GM12865 (cell line): ENCODE data around the gene COMMD7.

ENCODE experiments used
- DNase-seq: peaks from one replicate; pipeline ENCODE4 v3.0.0; 2010; ENCODE audit warnings: low read depth
- H3K4me3 ChIP-seq: 2 replicates; pipeline ENCODE4 v1.5.1; 2011; ENCODE audit warnings: mild to moderate bottlenecking, low read depth, low read length, control low read depth
- CTCF ChIP-seq: IDR thresholded peaks from 2 replicates; pipeline ENCODE4 v1.5.1; 2011; ENCODE audit warnings: low read length, control low read depth, low read depth, inconsistent platforms; ENCODE audit not compliant: insufficient read depth; ENCODE audit errors: missing control alignments

COMMD7 gene

DNA sequence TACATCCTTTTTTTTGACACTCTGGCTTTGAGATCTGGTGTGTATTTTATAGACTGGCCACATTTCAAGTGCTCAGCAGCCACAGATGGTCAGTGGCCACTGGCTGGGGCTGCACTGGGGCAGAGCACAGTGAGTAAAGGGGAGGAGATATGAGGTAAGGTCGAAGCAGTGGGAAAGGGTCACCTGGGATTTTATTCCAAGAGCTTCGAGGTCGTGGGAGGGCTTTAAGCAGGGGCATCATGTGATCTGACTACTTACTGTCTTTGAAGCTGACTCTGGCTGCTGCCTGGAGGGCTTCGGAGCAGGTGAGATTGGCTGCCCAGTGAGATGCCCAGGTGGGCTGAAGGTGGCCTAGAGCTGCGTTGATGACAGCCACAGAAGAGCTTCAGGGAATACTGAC lies 76.2 kb downstream of the COMMD7 start:
- H3K4me3 ChIP-seq, result no peak overlapping the region
- TF ChIP-seq CTCF, result no peak
- DNase-seq, result no peak

DNA sequence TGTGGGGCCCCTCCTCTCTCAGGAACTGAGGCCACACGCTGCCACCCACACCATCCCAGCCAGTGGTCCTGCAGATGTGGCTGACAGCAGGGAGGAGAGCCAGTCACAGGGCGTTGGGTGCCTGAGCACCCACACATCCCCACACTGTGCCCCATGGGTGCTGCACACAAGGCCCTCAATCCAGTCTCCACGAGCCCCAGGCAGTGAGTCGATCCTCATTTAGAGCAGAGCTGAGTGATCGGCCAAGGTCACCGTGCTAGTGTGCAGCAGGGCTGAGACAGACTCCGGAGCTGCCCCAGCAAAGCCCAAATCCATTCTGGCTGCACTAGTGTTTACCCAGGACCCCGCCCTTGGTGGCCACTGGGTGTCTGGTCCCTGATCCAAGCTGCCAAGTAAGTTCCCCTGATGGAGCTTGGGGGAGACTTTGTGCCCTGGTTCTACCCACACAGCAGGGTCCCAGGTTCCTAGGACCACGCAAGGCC lies 78.5 kb downstream of the COMMD7 start:
- no peak overlapping the region for H3K4me3 ChIP-seq

GRCh38 chr20:32664012-32664677 lies 79.1 kb downstream of the COMMD7 start:
- TF ChIP-seq CTCF, result no peak
- no peak overlapping the region for H3K4me3 ChIP-seq
- no peak for DNase-seq

More for the DNA sequence above, 78.5 kb downstream of the COMMD7 start:
- no peak for TF ChIP-seq CTCF
- DNase-seq, result no peak

- no peak overlapping the region for H3K4me3 ChIP-seq
- TF ChIP-seq CTCF, result no peak
- no peak for DNase-seq
Observed at GRCh38 chr20:32663335-32664011, 79.8 kb downstream of the COMMD7 start.

DNA sequence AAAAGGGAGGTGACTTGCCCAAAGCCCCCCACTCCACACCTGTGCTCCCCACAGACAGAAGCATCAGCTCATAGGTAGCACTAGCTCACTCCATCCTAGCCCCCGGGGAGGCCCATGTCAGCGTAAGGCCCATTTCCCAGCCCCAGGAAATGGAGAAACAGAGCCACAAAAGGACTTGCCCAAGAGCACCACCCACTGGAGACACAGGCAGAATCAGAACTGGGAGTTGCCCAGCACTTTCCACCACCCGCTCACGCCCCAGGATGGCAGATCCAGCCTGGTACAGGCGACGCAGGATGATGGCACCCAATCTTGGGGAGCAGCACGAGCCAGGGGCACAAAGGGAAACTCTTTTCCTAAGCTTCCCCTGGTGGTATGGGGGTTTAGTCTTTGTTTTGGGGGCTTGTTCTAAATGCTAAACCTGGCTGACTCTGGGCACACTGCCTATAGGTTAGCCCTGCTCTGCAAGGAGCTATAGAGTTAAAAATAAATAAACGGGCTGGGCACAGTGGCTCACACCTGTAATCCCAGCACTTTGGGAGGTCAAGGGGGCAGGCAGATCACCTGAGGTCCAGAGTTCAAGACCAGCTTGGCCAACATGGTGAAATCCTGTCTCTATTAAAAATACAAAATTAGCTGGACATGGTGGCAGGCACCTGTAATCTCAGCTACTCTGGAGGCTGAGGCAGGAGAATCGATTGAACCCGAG lies 81.3 kb downstream of the COMMD7 start:
- no peak overlapping the region for H3K4me3 ChIP-seq
- no peak for DNase-seq
- TF ChIP-seq CTCF, result no peak

- TF ChIP-seq CTCF, result no peak
- H3K4me3 ChIP-seq, result no peak overlapping the region
- no peak for DNase-seq
Observed at GRCh38 chr20:32660661-32661060, 82.6 kb downstream of the COMMD7 start.

GRCh38 chr20:32656827-32657226 lies 86.4 kb downstream of the COMMD7 start:
- no peak for DNase-seq

More at GRCh38 chr20:32656827-32657226, 86.4 kb downstream of the COMMD7 start:
- no peak for TF ChIP-seq CTCF
- H3K4me3 ChIP-seq, result no peak overlapping the region
